ENCODE results near the gene NSUN7. TPM values are rescaled to one million over a fixed set of nuclear protein-coding genes. Genes with fewer than 3 reads are reported as not detected.
"Not testable (repeated sequence)": the region's sequence is repeated elsewhere in the genome, so short reads cannot be mapped to it uniquely, and the experiment has no call there.

The NSUN7 gene
- polyA plus RNA-seq, 3 donors = 11.1 to 16.3 (median 15.0) TPM

DNA sequence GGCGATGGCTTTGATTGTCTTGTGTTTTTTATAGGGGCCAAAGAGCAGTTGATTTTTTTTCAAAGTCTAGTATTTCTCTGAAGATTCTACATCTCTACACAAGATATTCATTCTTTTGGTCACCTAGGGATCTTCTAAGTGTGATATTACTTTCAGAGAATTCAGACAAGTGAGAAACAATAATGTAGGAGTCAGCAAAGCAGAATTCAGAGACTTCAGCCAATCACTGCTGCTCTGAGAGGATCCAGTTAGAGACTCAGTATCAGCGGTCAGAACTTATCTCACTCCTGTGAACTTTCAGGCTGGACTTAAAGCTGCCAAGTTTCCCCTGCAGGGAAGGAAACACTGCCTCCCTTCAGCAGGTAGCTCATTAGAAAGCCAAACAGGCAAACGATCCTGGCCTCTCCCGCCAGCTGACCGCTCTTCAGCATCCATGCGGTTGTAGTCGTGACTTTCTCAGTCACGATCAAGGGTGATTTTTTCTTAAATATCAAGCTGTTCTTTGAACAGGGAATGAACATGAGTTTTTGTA lies 59.2 kb downstream of the NSUN7 start:
- DNase-seq = no peak

GRCh38 chr4:40811956-40812355 lies 62.2 kb downstream of the NSUN7 start:
- DNase-seq = no peak

GRCh38 chr4:40812386-40812785 lies 62.6 kb downstream of the NSUN7 start:
- DNase-seq = no peak

GRCh38 chr4:40812856-40813255 lies 63.1 kb downstream of the NSUN7 start:
- DNase-seq = no peak

DNA sequence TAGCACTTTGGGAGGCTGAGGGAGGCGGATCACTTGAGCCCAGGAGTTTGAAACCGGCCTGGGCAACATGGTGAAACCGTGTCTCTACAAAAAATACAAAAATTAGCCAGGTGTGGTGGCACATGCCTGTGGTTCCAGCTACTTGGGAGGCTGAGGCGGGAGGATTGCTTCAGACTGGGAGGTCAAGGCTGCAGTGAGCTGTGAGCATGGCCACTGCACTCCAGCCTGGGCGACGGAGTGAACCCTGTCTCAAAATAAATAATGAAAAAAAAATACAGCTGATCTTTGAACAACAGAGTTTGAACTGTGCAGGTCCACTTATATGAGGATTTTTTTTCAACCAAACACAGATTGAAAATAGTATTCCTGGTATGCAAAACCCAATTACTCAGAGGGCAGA lies 67.4 kb downstream of the NSUN7 start:
- not testable (repeated sequence) for DNase-seq

DNA sequence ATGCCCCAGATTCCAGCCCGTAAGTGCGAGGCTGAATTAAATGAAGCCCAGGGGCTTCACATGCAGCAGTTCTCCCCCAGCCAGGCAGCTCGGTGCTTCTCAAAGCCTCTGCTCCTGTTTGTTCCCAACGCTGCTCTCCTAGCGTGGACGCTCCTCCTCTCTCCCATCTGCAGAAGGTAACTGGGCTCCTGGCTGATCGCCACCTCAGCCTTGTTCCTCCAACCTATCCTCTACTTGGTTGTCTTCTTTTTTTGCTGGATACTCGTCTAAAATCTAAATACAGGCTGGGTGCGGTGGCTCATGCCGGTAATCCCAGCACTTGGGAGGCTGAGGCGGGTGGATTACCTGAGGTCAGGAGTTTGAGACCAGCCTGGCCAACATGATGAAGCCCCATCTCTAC lies 70.3 kb downstream of the NSUN7 start:
- DNase-seq = no peak

DNA sequence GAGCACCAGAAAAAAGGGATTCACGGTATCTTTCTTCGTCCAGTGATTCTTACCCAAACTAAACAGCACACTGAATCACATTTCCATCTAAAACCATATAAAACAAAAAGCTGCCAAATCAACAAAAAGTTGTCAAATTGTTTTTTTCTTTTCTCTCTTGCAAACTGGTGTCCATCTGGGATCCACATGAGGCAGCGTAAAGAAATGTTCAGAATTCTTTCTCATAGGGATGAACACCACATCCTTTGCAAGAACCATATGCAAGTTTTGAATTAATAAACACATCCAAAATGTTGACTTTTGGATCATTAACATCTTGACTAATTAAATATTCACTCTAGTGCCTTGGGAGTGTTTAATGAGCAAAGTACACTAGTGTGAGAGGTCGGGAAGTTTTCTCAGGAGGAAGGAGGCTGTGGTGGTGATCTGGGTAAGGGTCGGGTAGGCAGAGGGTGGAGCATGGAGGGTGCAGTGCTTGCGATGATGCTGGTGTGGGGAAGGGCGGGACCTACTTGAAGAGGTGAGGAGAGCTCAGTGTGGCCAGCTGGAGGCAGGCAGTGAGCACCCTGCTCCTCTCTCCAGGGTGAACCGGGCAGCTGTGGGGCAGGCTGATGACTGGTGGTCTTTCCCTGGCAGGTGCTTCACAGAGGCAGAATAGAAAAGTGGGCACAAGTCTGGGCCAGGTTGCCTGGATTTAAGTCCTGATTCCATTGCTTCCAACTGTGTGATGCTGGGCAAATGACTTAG lies 72.8 kb downstream of the NSUN7 start:
- no peak for DNase-seq

GRCh38 chr4:40825014-40825838 lies 75.5 kb downstream of the NSUN7 start:
- no peak for DNase-seq

GRCh38 chr4:40826821-40827220 lies 77.1 kb downstream of the NSUN7 start:
- DNase-seq = no peak

DNA sequence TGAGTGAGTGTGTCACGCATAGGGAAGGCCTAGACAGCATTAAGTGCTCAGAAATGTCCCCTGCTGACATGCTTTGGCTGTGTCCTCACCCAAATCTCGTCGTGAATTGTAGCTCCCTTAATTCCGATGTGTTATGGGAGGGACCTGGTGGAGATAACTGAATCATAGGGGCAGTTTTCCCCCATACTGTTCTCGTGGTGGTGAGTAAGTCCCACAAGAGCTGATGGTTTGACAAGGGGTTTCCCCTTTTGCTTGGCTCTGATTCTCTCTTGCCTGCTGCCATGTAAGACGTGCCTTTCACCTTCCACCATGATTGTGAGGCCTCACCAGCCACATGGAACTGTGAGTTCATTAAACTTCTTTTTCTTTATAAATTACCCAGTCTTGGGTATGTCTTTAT lies 78.0 kb downstream of the NSUN7 start:
- DNase-seq = no peak

- DNase-seq = no peak
Observed at GRCh38 chr4:40828661-40829060, 78.9 kb downstream of the NSUN7 start.

DNA sequence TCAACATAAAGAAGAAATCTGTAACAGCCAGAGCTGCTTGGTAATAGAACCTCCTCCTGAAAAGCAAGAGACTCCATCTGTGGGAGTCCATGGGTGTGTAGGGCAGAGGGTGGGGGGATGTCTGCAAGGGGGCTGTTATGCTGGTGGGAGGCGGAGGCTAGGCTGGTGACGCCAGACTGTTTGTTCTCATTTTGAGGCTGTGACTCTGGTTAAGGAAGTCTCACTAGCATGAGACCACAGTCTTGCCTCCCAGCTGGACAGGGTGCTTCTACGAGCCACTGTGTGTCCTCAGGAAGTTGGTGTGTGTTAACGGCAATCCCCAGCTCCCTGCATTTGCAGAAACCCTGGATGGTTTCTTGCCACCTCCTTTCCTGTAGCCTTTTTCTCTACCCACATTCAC lies 79.8 kb downstream of the NSUN7 start:
- no peak for DNase-seq

DNA sequence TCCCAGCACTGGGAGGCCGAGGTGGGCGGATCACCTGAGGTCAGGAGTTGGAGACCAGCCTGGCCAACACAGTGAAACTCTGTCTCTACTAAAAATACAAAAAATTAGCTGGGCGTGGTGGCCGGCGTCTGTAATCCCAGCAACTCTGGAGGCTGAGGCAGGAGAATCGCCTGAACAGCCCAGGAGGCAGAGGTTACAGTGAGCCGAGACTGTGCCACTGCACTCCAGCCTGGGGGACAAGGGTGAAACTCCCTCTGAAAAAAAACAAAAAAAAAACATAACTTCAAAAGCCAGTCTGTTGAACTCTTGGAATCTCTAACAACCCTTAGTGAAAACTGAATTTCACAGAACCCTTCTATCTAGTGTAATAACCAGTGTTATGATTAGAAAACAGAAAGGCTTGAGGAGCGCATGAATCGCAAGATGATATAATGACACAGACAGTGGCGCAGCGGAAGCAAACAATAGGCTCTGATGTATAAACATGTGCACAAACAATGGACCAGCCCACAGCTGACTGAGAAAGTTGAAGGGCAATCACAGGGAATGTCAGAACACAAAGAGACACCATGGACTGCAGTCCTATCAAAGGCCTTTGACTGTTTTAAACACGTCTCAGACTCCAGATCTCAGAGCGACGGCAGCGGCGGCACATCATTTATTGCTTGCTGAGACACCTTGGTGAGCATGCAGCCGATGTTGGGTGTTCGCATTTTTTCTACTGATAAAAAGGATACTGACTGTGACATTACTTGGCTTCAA lies 81.6 kb downstream of the NSUN7 start:
- no peak for DNase-seq

GRCh38 chr4:40832175-40832574 lies 82.4 kb downstream of the NSUN7 start:
- DNase-seq = no peak

DNA sequence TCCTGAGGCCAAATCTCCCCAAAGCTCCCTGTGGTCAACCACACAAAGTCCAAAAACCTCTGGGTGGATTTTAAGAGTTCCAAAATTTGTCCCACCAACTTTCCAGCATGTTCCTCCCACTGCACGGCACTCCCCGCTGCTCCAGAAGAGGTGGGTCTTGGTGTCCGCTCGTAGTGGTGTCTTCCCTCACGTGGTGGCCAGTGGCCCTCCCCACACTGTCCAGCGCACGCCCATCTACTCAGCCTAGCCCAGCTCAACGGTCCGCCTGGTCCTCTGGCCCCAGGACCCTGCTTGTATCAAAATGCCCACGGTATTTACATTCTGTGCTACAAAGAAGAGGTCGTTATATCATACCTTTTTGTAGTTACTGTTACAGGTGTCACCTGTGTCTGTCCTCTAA lies 83.5 kb downstream of the NSUN7 start:
- DNase-seq = no peak

DNA sequence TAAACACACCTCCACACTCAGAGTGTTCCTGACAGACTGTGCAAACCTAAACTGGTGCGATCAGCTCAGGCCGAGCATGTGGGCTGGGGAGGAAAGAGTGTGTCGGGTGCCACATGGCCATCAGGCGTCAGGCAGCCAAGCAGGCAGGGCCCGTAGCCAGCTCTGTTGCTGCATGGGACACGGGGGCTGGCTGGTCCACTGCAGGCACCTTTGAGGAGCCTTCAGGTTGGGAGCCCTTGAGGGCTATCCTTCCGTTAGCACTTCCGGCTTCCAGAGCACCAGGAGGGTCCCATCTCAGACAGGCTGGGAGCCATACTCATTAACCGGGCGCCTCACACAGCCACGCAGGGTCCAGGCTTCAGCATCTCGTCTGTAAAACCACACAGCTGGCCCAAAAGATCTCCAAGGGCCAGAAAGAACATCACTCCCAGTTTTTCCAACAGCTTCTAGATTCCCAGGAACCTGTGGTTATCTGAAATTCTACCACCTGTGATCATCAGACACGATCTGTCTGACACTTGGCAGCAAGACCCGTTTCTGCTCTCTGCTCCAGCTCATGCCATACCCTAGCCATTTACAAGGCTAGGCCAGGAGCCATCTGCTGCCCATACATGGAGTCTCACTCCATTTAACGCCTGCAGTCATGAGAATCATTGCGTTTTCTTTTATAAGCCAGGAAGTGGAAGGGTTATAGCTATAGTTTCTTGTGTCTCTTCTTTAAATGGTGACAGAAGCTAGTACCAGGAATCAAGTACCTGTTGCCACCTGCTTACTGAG lies 87.5 kb downstream of the NSUN7 start:
- DNase-seq = no peak

- no peak for DNase-seq
Observed at GRCh38 chr4:40838742-40839141, 89.0 kb downstream of the NSUN7 start.

DNA sequence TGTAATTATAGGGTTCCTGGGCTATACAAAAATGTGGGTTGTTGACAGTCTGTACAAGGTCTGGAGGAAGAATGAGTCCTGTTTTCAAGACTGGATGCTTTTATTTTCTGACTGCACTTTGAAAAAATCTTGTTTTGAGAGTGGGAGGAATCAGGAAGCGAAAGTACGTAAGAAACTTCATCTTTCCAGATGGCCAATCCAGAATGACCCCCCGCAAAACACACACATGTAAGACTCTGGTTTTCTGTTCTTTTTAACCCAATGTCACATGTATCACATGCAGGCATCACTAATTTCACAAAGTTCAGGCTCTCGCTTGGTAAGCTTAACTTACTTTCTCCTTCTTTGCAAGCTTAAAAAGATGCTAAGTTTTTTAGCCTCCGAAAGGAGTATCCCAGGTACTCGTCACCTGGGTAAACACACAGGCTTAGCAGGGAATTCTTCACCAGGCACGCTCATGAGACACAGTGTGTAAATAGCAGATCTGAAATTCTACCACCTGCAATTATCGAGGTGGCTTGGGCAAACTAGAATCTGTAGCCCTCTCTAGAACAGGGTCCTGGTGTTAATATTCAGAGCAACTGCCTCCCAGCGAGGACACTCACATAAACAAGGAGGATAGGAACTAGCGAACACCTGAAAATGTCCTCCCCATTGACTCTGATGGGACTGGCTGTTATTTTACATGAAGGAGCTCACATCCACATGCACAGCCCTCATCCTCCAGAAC lies 90.7 kb downstream of the NSUN7 start:
- no peak for DNase-seq

DNA sequence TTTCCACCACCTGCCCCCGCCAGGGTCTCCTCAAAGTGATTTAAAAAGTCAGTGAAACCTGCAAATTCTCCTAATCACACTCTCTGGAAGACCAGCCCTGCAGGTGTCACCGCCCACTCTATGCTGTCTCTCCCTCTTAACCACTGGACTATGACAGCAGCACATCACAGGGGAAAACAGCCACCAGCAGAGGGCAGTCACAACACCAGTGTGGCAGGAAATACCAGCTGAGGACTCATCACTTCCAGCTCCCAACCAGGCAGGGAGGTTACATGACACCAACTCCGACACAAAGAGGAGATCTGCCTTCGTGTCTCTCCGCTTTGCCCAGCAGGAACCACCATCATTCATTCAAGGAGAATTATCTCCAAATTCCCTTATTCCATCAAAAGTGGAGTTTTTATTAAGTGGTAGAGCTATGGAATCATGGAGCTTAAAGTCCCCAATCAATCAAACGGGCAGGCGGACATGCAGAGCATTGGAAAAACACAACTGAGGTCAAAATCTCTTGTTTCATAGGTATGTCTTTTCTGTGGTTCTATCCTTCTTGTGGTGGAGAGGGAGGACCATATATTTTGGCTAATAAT lies 91.3 kb downstream of the NSUN7 start:
- peak; percentile 89 for DNase-seq

DNA sequence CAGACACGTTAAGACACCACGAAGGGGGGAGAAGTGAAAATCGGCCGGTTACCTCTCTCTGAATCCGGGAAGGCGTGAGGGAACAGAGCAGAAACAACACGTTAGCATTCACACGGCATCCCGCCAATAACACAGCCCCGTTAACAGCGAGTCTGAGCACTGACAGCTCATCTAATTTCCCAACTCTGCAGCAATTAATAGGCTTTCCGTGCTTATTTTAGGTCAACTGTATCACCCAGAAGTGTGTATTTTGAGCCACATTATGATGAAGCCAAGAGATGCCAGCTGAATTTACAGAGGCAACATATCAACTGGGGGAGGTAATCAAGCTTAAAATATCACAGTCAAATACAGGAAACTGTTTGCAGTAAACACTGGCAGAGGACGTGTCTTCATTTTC lies 92.6 kb downstream of the NSUN7 start:
- DNase-seq = no peak
